K562 (cell line): ENCODE results near the gene SLC34A3. TPM values are rescaled to one million over a fixed set of nuclear protein-coding genes. Genes with fewer than 3 reads are reported as not detected.

Experiments
- BCL6 ChIP-seq: fragments of 250-450 bp; sonication (Bioruptor Pico); IDR thresholded peaks from 2 replicates; pipeline ENCODE4 v1.4.0; 2020
- CCNT2 ChIP-seq: IDR thresholded peaks from 2 replicates; pipeline ENCODE4 v1.6.1; 2011; ENCODE audit warnings: borderline replicate concordance, low read depth, mild to moderate bottlenecking, moderate library complexity, mixed read lengths, low read length; ENCODE audit not compliant: insufficient read length; ENCODE audit errors: extremely low read depth
- CGGBP1 ChIP-seq: fragments of 250-450 bp; sonication (Bioruptor Pico); IDR thresholded peaks from 2 replicates; pipeline ENCODE4 v1.9.0; 2021; ENCODE audit warnings: mild to moderate bottlenecking
- CHD4 ChIP-seq: fragments of 200-600 bp; sonication (generic); IDR thresholded peaks from 3 replicates; pipeline ENCODE4 v1.6.1; 2012; ENCODE audit warnings: low read depth, mild to moderate bottlenecking, mixed read lengths, low read length, inconsistent platforms; ENCODE audit not compliant: insufficient read depth, insufficient replicate concordance, poor library complexity, severe bottlenecking
- CTCF ChIP-seq, 3 experiments: IDR thresholded peaks in 2 of 3; conservative IDR thresholded peaks in 1 of 3; 2 replicates each; pipeline ENCODE4 v1.5.1; 2011 to 2012; ENCODE audit warnings: low read length in 3 of 3, mild to moderate bottlenecking in 3 of 3, control low read depth in 2 of 3, improper control_type of control experiment in 1 of 3, inconsistent platforms in 1 of 3, low read depth in 1 of 3, mixed read lengths in 1 of 3, moderate library complexity in 1 of 3; ENCODE audit not compliant: insufficient read depth in 2 of 3
- EGR1 ChIP-seq: fragments of 450-650 bp; conservative IDR thresholded peaks from 2 replicates; pipeline ENCODE4 v1.6.1; 2017; ENCODE audit warnings: mild to moderate bottlenecking
- HDGF ChIP-seq: fragments of 450-650 bp; IDR thresholded peaks from 2 replicates; pipeline ENCODE4 v1.6.1; 2016
- MAZ ChIP-seq, 2 experiments: fragments of 450-650 bp in 1 of 2; sonication (generic) in 1 of 2; formaldehyde crosslinking; IDR thresholded peaks in 1 of 2; conservative IDR thresholded peaks in 1 of 2; 2 replicates each; pipeline versions ENCODE4 v1.4.0 to v1.5.0; 2020; ENCODE audit warnings: mild to moderate bottlenecking in 1 of 2, missing genetic modification reagents in 1 of 2
- RNF2 ChIP-seq: sonication (generic); IDR thresholded peaks from 2 replicates; pipeline ENCODE4 v1.6.1; 2016
- SFPQ ChIP-seq: fragments of 200-400 bp; formaldehyde crosslinking; IDR thresholded peaks from 2 replicates; pipeline ENCODE4 v1.6.1; 2017; ENCODE audit warnings: mild to moderate bottlenecking, low read depth, low read length, moderate library complexity
- SMARCB1 ChIP-seq: IDR thresholded peaks from 2 replicates; pipeline ENCODE4 v1.6.1; 2011; ENCODE audit warnings: improper control_type of control experiment, low read depth; ENCODE audit not compliant: insufficient read length
- SREBF2 ChIP-seq: sonication (generic); formaldehyde crosslinking; IDR thresholded peaks from 2 replicates; pipeline ENCODE4 v1.4.0; 2020; ENCODE audit warnings: mild to moderate bottlenecking, missing genetic modification reagents
- SRF ChIP-seq, 2 experiments: fragments of 250-450, 450-650 bp in 1 of 2; sonication (Bioruptor Pico) in 1 of 2; sonication (generic) in 1 of 2; formaldehyde crosslinking; IDR thresholded peaks; 2 replicates each; pipeline versions ENCODE4 v1.5.0 to v1.5.1; 2020 to 2022; ENCODE audit warnings: mild to moderate bottlenecking in 1 of 2, missing genetic modification reagents in 1 of 2
- THAP12 ChIP-seq: fragments of 250-450 bp; sonication (Bioruptor Pico); IDR thresholded peaks from 2 replicates; pipeline ENCODE4 v1.9.0; 2021; ENCODE audit warnings: mild to moderate bottlenecking, inconsistent platforms
- WHSC1 ChIP-seq: IDR thresholded peaks from one replicate; pipeline ENCODE4 v1.6.1; 2012; ENCODE audit warnings: low read length, control low read depth, inconsistent platforms
- ZNF347 ChIP-seq: fragments of 450-650 bp; formaldehyde crosslinking; IDR thresholded peaks from 2 replicates; pipeline ENCODE4 v1.4.0; 2020; ENCODE audit warnings: low read depth, mild to moderate bottlenecking, moderate library complexity
- ZSCAN29 ChIP-seq: fragments of 450-650 bp; IDR thresholded peaks from 2 replicates; pipeline ENCODE4 v1.6.1; 2017
- polyA plus RNA-seq, 8 experiments: library from polyadenylated mRNA; depleted of rRNA in 4 of 8; stranded (reverse) in 5 of 8; unstranded in 3 of 8; fragments of >200 nt; fragmentation: Nextera tagmentation in 2 of 8; fragmentation: Illumina TruSeq in 1 of 8; extraction: Ambion mirVana in 2 of 8; extraction: Trizol in 1 of 8; gene quantifications; 2 replicates each; pipeline versions ENCODE4 v1.2.1 to v1.2.3, GENCODE V29; 2011 to 2014; ENCODE audit warnings: inconsistent platforms in 1 of 8, missing spikeins in 1 of 8
- total RNA-seq, 7 experiments: library from RNA; depleted of rRNA in 6 of 7; stranded (reverse); fragments of >200 nt in 6 of 7; fragmentation: Illumina TruSeq in 2 of 7; extraction: Trizol in 2 of 7; gene quantifications; 2 replicates each; pipeline versions ENCODE4 v1.2.1 to v1.2.3, GENCODE V29; 2011 to 2021; ENCODE audit warnings: low replicate concordance in 1 of 7
- TF ChIP-seq, protein P1 (sequence below): sonication (generic); formaldehyde crosslinking; IDR thresholded peaks from 2 replicates; pipeline ENCODE4 v1.8.1; 2023; ENCODE audit warnings: mild to moderate bottlenecking, missing genetic modification reagents

SLC34A3 gene
- total and polyA plus RNA-seq, 9 of the 15 experiments (the other 6 are each of a cell fraction or from before 2014, with no cell fraction given): not detected

DNA sequence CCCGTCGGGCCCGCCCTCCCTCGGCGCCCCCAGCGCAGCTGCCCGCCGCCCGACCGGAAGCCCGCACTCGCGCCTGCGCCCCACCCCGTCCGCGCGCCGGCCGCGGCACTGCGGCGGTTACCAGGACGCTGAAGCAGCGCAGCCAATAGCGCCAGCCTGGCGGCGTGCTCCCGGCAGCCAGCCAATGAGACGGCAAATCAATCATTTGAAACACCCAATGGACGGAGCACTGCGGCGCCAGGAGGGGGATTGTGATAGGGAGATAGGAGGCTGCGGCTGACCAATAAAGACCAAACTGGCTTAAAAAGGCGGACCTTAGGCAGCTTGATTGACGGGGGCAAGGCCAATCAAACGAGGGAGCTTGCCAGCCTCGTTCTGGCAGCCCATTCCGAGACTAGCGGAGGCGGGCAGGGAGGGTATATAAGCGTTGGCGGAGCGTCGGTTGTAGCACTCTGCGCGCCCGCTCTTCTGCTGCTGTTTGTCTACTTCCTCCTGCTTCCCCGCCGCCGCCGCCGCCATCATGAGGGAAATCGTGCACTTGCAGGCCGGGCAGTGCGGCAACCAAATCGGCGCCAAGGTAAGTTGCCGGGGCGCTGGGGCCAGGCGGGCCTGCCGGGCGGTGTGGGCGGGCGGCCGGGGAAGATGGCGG lies 10.3 kb downstream of the SLC34A3 start, which contains the start of gene TUBB4B (continued):
- TF ChIP-seq SRF (CRISPR knock-in tag; IDR thresholded peaks at IDR 0.05): peak; percentile 25 to 64; a peak in 1 of 4 replicates
- peak; percentile 96 for TF ChIP-seq THAP12
- no peak for TF ChIP-seq ZNF347 (CRISPR knock-in tag)
- peak; percentile 94 for TF ChIP-seq EGR1
- no peak for TF ChIP-seq CHD4
- no peak for TF ChIP-seq SMARCB1
- TF ChIP-seq RNF2: peak; percentile 87
- no peak; a peak in 1 of 6 replicates for TF ChIP-seq CTCF (IDR thresholded peaks at IDR 0.05 in 2 of 3, conservative IDR thresholded peaks at IDR 0.05 in 1 of 3; ENCODE audit: insufficient read depth in 2 of 3, low read depth in 1 of 3, low read length in 3 of 3)
- no peak for TF ChIP-seq SREBF2 (CRISPR knock-in tag)
- TF ChIP-seq SFPQ: no peak
- TF ChIP-seq CCNT2: peak; percentile 69
- TF ChIP-seq WHSC1: no peak
- TF ChIP-seq BCL6 (CRISPR knock-in tag): no peak
- peak; percentile 97 for TF ChIP-seq CGGBP1 (CRISPR knock-in tag)
- no peak for TF ChIP-seq ZSCAN29
- TF ChIP-seq HDGF: no peak
- TF ChIP-seq, protein P1, sequence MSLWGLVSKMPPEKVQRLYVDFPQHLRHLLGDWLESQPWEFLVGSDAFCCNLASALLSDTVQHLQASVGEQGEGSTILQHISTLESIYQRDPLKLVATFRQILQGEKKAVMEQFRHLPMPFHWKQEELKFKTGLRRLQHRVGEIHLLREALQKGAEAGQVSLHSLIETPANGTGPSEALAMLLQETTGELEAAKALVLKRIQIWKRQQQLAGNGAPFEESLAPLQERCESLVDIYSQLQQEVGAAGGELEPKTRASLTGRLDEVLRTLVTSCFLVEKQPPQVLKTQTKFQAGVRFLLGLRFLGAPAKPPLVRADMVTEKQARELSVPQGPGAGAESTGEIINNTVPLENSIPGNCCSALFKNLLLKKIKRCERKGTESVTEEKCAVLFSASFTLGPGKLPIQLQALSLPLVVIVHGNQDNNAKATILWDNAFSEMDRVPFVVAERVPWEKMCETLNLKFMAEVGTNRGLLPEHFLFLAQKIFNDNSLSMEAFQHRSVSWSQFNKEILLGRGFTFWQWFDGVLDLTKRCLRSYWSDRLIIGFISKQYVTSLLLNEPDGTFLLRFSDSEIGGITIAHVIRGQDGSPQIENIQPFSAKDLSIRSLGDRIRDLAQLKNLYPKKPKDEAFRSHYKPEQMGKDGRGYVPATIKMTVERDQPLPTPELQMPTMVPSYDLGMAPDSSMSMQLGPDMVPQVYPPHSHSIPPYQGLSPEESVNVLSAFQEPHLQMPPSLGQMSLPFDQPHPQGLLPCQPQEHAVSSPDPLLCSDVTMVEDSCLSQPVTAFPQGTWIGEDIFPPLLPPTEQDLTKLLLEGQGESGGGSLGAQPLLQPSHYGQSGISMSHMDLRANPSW (CRISPR knock-in tag): peak; percentile 37; the same call in 1 of the 2 replicates
- TF ChIP-seq MAZ (CRISPR knock-in tag; conservative IDR thresholded peaks at IDR 0.05 in 1 of 2, IDR thresholded peaks at IDR 0.05 in 1 of 2): peak in 1 of 2 experiments; percentile 42; a peak in 3 of 4 replicates
